ENCODE data around the gene LAPTM5.

GRCh38 chr1:30763651-30764248 lies 6.2 kb upstream of the LAPTM5 start:
- TF ChIP-seq CTCF (conservative IDR thresholded peaks at IDR 0.05; ENCODE audit: low read depth, low read length) (no peak), EZH2phosphoT487 (IDR thresholded peaks at IDR 0.05; ENCODE audit: borderline replicate concordance, low read length) (no peak)

Data from PC-3 (cell line).